Dermis blood vessel endothelial cell (primary cell): ENCODE results near the gene SLC26A8. TPM values are rescaled to one million over a fixed set of nuclear protein-coding genes. Genes with fewer than 3 reads are reported as not detected.

Experiments
- DNase-seq: peaks from one replicate; pipeline ENCODE4 v3.0.0; 2010
- total RNA-seq: library from RNA; depleted of rRNA; stranded (reverse); fragments of >200 nt; gene quantifications from 2 replicates; pipeline ENCODE4 v1.2.3, GENCODE V29; 2014

Gene SLC26A8, protein sequence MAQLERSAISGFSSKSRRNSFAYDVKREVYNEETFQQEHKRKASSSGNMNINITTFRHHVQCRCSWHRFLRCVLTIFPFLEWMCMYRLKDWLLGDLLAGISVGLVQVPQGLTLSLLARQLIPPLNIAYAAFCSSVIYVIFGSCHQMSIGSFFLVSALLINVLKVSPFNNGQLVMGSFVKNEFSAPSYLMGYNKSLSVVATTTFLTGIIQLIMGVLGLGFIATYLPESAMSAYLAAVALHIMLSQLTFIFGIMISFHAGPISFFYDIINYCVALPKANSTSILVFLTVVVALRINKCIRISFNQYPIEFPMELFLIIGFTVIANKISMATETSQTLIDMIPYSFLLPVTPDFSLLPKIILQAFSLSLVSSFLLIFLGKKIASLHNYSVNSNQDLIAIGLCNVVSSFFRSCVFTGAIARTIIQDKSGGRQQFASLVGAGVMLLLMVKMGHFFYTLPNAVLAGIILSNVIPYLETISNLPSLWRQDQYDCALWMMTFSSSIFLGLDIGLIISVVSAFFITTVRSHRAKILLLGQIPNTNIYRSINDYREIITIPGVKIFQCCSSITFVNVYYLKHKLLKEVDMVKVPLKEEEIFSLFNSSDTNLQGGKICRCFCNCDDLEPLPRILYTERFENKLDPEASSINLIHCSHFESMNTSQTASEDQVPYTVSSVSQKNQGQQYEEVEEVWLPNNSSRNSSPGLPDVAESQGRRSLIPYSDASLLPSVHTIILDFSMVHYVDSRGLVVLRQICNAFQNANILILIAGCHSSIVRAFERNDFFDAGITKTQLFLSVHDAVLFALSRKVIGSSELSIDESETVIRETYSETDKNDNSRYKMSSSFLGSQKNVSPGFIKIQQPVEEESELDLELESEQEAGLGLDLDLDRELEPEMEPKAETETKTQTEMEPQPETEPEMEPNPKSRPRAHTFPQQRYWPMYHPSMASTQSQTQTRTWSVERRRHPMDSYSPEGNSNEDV
- total RNA-seq, result under 0.01 TPM in 1 of 2 replicates, not detected in the other

DNA sequence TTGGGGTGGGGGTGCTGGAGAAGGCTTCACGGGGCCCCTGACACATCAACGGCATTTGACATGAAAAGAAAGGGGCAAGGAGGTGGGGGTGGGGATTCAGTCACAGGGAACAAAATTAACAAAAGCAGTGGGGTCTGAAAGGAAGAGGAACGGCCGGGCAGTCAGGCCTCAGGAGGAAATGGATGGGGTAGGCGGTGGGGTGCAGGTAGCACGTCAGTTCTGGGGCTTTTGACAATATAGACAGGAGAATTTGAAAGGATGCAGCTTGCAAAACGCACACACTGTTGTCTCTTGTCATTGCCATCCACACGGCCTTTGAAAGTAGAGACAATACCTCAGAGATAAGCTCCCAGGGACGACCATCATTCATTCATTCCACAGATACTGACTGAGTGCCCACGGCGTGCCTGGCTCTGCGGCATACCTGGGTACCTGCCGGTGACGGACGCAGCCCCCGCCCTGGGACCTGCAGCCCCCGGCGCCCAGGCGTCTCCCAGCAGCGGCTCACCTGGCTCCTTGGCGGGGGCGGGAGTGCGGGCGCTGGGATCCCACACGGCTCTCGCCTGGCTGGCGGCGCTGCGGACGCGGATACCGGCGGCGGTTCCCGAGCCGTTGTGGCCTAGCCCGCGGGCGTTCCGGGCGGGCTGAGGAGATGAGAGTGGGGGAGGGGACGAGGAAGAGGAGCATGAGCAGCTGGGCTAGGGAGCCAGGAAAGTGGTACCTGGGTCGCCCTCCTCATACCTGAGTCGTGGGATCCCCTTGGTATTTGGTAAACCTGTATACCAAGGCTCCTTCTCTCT lies at the start of gene SLC26A8:
Gene SLC26A8 (minus strand): TSS at position 646 of the 800 bp plus-strand sequence. CDS start 4,934 bp downstream, outside the sequence.
- no peak for DNase-seq

DNA sequence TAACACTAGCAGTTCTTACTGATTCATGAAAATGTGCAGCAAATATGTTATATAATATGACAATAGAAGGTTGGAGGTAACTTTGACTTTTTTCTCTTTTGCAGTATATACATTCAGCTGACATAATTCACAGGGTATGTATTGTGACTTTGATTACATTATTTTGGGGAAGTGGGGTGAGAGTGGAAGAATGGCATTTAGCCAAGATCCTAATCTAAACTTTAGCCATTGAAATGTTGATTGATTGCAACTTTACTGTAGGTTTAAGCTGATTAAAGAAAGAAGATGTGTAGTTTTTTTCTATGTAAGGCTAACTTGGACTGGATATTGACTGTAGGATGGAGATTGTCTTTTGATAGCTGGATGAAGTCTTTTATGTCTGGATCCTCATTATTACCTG lies 49.1 kb upstream of the SLC26A8 start:
- no peak for DNase-seq

DNA sequence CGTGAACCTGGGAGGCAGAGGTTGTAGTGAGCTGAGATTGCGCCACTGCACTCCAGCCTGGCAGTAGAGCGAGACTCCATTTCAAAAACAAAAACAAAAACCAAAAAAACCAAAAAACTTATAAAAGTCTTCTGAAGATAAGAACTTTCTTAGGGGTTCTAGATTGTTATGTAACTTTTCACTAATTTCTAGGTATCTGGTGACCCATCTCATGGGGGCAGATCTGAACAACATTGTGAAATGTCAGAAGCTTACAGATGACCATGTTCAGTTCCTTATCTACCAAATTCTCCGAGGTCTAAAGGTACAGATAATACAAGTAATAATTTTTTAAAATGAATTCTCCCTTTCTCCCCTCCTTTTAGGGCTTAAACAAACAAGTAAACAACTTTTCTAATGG lies 48.2 kb upstream of the SLC26A8 start:
- no peak for DNase-seq

DNA sequence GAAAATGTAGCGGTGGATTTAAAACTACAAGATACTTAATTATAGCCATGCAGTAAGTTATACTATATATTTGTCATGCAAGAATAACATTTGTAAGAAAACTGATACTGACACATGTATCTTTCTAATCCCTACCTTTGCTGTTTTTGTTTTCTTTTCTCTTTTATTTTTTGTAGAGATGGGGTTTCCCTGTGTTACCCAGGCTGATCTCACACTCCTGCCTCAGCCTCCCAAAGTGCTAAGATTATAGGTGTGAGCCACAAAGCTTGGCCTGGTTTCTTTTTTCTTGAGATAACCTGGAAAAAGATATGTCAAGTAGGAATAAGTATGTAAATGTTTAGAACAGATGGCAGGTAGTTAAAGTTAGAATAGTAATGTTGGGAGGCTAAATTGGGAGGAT lies 47.3 kb upstream of the SLC26A8 start:
- DNase-seq, result no peak

DNA sequence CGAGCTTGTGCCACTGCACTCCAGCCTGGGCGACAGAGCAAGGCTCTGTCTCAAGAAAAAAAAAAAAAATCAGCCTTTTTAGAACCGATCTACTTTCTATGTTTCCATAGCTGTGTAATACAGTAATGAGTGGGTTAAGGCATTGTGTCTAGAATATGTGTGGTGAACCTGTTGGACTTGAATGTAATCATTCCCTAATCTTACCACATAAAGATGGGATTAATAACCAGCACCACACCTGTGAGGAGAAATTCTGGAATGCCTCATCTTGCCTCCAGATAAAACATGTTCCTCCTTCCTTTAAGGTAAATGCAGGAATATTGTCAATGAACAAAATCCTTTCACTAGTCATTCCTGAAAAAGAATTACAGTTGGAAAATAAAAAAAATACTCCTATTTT lies 46.8 kb upstream of the SLC26A8 start:
- no peak for DNase-seq

DNA sequence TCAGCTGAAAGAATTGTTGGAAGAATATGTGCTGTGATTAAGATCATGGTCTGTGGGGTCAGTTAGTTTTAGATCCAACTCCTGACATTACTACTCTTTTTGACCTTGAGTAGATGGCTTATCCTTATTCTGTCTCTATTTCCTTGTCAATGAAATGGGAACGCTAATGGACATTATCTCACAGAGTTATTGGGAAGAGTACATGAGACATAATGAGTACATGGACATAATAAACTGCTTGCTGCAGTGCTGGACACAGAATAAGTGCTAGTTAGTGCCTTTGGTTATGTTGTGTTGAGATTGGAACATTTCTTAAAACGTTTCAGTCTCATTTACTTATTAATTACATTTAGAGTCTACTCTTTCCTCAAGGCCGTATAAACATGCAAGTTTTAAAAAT lies 45.8 kb upstream of the SLC26A8 start:
- no peak for DNase-seq

DNA sequence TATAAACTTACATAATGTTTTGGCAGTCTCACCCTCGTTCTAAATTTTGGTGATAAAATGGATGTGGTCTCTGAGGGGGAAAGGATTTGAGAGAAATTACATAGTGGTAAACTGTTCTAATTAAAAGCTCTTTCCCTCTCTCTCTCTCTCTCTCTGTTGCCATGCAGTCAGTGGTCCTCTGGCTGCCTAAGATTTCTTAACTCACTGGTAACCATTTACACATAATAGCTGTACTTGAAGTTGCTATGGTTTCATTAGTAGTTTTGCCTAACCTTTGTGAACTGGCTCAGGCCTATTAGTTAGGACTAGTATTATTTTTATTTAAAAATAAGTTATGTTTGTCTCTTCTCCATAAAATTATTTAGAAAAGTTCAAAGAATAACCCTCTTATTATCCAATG lies 45.1 kb upstream of the SLC26A8 start:
- DNase-seq, result no peak

DNA sequence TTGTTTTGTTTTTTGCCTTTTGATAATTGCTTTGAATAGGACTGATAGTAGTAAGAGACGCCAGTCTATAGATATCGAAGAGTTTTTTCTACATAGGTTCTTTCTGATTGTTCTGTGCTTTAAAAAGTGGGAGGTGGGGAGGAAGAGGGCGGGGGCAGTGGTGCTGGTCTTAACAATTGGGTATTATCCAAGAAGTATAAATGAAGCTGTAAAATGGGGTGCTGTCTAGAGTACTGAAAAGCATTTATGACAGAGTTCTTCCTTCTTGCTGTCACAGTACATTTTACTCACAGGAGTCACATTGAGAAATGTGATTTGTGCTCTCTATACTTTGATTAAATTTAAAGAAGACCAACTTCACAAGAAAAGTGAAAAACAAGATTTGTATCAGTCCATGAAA lies 44.1 kb upstream of the SLC26A8 start:
- DNase-seq, result no peak

DNA sequence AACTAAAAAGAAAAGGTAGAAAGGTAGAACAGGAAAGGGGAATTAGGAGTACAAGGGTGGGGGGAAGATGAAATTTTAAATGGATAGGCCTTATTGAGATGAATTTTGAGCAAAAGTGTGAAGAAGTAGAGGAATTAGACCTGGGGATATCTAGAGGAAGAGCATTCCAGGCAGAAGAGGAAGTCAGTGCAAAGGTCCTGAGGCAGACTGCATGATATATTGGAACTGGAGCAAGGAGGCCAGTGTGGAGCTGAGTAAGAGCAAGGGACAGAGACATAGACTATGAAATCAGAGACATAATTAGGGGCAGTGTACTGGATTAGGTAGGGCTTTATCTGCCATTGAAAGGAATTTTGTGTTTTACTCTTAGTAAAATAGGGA lies 43.6 kb upstream of the SLC26A8 start:
- peak; percentile 14 for DNase-seq

DNA sequence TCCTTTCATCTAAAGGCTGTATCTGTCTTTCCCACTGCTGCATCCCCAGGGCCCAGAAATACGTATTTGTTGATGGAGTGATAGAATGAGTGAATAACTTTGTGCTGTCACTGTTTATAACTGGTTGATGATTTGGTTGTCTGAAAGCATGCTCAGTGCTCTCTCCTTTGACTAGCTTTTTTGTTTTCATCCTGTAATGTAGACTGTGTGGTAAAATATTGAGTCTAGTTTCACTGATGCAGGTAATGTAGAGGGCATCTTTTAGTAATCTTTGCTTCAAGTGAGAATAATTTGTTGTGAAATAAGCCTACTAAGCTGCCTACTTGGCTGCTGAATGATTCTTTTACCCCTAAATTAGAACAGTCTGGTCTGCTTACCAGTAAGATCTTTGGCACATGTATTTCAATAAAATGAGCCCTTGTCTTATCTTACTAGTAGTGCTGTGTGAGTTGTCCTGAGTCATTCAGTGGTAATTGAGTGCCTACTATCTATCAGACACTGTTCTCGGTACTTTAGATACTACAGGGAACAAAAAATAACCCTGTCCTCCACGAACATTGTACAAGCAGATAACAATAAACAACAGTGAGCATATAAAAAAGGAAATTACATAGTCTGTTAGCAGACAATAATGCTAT lies 43.1 kb upstream of the SLC26A8 start:
- peak; percentile 6 for DNase-seq

DNA sequence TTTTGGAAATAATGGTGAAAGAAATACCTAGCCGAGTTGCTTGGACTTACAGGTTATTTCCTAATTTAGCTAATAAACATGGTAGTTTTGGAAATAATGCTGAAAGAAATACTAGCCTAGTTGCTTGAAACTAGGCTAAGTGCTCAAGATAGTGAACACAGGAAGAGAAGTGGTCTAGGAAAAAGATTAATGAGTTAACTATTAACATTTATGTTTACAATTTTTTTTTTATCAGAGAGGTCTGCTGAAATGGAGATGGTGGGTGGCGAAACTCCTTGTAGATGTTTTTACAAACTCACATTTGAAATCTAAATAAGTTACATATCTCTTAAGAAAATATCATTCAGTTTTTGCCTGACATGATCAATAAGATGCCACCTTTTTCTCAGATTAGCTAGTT lies 42.4 kb upstream of the SLC26A8 start:
- no peak for DNase-seq

DNA sequence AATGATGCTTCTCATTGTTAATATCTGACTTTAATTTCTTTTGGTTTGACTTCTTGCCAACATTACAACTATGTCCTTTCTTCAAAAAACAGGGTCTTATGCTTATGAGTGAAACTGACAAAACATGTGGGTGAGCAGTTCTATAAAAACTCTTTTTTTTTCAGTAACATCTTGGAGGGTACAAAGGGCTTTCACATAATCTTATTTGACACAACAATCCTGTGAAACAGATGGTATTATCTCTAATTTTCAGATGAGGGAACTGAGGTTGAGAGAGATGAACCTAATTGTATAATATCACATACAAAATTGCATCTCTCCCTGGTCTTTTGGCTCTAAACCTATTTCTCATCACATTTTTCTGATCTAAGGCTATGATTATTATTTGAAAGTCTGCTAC lies 41.5 kb upstream of the SLC26A8 start:
- DNase-seq, result no peak

DNA sequence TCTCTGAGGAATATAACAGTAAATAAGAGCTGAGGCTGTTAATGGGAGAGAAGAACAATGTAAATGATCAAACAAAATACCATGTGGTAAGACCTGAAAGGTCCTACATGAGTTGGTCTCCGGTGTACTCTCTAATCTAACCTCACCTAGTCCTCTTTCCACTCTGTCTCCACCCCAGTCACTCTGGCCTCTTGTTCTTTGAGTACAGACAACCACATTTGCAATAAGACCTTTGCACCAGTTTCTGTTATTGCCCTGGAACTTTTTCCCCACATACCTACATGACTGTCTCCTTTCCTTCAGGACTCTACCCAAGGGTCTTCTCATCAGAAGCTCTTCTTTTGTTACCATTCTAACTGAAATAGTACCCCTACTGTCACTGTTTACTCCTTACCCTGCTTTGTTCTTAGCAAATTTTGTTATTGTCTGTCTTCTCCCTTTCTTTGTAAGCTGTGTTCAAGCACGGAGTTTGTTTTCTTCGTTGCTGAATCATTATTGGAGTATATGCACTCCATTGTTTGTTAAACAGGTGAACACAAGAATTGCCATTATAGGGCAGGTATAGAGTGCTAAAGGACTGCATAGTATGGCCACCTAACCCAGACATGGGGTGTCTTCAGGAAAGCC lies 40.4 kb upstream of the SLC26A8 start:
- DNase-seq, result no peak

DNA sequence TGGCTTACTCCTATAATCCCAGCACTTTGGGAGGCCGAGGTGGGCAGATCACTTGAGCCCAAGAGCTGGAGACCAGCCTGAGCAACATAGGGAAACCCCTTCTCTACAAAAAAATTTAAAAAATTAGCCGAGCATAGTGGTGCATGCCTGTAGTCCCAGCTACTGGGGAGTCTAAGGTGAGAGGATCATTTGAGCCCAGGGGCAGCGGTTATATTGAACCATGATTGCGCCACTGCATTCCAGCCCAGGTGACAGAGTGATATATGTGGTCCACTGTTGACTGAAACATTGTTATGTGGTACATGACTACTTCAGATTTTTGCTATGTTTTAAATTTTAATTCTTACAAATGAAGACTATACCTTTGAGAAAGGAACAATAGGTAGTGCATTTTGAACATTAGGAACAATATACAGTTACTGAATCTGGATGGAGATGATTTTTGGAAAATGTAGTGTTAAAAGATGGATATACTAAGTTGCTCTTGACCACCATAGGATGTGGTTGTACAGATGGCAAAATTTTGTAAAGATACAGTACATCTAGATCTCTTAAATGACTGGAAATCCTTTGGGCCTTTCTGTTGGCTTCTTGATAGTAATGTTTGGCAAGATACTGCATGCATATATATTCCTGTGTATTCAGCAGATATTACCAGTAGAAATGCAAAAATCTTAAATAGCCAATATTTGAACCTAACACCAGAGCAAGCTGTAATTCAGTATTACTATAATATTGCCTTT lies 39.0 kb upstream of the SLC26A8 start:
- no peak for DNase-seq

DNA sequence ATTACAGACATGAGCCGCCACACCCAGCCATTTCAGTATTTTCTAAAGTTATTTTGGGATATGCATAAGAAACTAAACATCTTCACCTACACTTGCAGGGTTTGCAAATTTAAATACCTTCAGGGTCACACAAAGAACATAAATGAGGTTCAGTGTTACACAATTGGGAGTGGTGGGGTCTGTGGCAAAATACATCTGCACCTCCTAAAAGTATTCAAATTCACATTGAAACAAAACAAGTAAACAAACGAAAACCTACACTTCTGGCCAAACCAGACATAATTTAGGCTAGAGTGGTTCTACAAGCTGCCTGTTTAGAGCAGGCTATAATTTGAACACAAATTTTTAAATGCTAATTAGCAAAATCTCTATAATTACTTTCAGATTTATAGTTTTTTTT lies 37.8 kb upstream of the SLC26A8 start:
- no peak for DNase-seq

DNA sequence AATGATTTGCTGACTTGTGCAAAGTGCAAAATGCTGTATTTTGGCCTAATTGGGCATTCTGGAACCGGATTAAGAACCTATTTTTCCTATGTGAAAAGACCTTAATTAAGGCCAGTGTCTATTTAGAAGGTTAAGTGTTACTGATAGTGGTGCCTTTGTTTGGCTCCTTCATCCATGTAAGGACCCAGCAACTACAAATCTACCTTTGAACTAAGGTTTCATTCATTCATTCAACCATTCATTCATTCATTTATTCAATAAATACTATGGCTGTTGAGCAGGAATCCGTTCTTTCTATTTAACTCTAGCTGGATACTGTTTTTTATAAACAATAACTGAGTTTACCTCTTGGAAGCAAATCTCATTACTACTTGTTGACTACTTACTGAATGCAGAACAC lies 36.8 kb upstream of the SLC26A8 start:
- no peak for DNase-seq

DNA sequence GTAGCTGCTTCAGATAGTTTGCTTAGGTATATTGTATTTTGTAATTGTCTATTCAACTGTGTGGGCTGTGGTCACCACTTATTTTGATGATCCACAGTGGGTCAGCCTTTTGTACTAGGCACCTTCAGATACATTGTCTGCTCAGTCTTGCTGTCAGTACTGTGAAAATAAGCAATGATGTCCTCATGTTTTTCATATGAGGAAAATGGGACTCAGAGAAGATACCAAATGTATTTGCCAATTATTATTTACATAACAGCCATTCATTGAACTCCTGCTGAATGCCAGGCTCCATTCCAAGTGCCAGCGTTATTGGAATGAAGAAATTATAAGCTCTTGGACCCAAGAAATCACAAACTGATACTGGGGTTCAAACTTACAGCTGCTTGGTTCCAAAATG lies 31.7 kb upstream of the SLC26A8 start:
- DNase-seq, result no peak

DNA sequence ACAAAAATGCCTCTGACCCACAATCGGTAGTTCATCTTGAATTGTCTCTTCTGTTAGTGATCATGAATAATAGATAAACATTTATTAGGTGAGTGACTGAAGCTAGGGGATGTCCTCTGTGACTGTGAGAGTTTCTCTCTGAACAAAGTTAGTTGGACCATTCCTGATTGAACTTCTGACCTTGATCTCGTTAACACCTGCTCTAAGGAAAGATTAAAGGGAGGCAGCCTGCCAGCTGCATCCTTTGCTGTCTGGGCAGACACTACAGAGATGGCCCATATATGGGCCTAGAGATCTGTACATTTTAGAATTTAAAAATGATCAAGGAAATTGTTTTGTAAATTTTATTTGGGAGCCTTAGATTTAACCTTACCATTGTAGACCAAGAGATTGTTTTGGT lies 30.5 kb upstream of the SLC26A8 start:
- peak; percentile 43 for DNase-seq

DNA sequence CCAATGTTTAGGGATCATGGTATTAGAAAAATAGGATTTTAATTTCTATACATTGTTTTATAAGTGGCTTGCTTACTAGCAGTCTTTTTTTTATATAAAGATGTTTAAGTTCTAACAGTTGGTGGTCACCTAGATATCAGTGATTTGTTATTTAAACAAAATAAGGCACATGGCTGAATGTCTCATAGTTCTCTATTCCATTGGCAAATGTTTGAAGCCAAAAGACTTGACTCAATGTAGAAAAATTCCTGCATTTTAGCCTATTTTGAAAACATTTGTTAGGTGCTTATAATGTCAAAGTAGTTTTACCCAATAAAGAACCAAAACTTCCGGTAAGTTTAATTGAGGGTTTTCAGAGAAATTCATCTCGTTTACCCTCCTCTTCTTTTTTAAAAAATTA lies 30.0 kb upstream of the SLC26A8 start:
- DNase-seq, result no peak

DNA sequence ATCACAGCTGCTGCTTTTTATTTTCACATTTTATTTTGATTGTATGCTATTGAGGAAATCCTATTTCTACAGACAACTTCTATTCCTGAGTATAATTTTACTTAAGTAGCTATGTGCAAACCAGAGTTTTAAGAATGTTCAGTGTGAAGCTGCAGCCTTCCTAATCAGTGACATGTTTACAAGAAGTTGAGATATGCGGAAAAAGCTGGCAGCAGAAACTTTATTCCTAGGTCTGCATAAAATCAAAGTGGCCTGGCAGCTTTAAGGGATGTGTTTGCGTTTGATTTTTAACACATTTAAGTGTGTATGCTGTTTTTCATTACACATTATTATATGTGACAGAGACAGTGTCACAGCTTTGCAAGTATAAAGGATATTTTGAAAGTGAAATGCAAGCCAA lies 29.4 kb upstream of the SLC26A8 start:
- no peak for DNase-seq

DNA sequence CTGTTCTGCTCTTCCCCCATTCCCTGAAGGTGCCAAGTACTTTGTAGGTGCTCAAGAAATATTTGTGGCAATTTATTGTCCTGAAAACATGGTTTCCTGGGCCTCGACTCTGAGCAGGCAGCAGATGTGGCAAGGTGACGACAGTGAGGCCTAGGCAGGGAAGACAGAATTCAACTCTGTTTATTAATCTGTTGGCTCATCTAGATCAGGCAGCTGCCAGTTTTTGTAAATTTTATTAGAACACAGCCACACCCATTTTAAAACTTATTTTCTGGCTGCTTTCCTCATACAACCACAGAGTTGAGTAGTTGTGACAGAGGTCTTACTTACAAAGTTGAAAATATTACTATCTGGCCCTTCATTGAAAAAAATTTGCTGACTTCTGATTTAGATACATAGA lies 27.7 kb upstream of the SLC26A8 start:
- no peak for DNase-seq
